NCI-H446 treated with DMSO at 0.1 percent for 48 hours (cell line): ENCODE measurements around the gene TPH1.

Source experiments
- DNase-seq: peaks from one replicate; lab custom pipeline; 2025; lab: John Stamatoyannopoulos, UW

TPH1 gene

GRCh38 chr11:18046116-18046777 is at the start of gene TPH1:
Gene TPH1, minus strand, starts transcription at chr11:18046269. Its CDS starts 5,507 bp downstream, at chr11:18040762.
- no peak for DNase-seq

- DNase-seq, result no peak
Observed at GRCh38 chr11:18093959-18094358, 47.9 kb upstream of the TPH1 start.

DNA sequence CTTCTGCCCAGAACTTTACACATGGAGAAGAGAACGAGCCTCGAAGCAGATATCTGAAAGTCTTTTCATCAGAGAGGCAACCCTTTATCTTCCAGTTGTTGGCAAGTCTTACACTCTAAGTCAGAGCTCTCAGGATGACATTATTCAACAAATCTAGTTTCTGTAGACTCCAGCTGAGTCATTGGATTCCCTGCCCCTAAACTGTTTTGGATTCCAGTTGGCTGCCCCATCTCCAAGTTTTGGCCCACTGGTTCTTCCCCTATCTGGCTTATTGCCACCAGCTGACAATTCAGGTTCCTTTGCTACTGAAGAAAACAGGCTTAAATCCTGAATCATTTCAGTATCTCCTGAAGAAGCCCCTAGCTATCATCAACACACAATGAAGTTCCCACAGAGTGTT is 45.7 kb upstream of the TPH1 start:
- no peak for DNase-seq

- DNase-seq, result no peak
Observed at GRCh38 chr11:18088966-18089365, 42.9 kb upstream of the TPH1 start.

GRCh38 chr11:18088366-18088765 is 42.3 kb upstream of the TPH1 start:
- DNase-seq, result no peak

DNA sequence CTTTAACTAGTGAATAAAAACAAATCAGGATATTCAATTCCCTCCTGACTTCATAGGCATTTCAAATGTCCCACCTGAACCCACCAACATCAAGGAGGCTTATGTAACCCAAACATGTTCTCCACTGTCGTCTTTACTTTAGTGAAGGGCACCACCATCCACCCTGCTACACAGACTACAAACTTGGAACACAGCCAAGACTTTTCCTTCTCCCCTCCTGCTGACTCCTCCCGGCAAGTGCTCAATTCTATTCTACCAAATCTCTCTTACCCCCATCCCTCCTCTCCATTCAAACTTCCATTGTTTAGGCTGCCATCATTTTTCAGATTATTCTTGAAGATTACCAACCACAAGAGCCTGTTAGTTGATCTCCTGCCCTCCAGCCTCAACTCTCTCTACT is 35.5 kb upstream of the TPH1 start:
- DNase-seq, result no peak

DNA sequence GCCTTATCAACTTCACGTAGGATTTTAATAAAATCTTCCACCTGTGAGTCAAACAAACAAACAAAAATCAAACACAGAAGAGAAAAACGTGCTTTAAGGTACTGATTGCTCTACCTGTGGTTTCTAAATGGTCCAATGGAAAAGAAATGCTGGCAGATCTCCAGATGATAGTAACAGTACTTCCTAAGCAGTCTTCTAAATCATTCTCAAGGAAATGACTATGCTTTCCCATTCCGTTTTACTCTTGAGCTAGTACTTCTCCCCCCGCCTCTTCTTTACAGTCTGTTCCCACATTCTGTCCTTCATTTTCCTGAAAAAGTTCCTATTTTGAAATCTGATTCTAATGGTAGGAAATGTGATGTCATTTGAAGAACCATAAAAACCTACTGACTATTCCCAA is 34.4 kb upstream of the TPH1 start:
- no peak for DNase-seq

GRCh38 chr11:18078909-18079308 is 32.8 kb upstream of the TPH1 start:
- DNase-seq, result no peak

- no peak for DNase-seq
Observed at GRCh38 chr11:18075444-18075843, 29.4 kb upstream of the TPH1 start.

DNA sequence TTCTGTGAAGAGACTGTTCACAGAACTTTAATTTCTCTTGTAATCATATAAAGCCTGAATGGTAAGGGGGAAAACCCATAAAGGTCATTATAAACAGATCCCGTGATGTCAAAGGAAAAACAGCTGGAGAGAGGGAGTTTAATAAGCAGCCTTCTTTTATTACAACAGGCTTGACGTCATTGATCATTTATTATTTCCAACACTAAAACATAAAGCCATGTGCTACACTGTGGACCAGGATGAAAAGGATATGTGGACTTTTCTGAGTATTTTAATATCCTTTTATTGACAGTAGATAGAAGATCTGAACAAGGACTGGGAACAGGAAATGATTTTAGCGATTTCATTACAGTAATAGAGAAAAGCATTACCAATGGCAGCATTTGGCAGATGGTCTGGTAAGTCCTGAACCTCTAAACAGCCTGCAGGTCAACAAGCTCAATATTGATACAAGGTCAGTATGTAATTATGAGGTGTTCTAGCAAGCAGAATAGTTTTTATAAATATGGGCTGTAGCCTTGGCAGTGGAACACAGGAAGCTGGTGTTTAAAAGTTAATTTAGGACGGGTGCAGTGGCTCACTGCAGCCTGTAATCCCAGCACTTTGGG is 25.1 kb upstream of the TPH1 start:
- no peak for DNase-seq

GRCh38 chr11:18067372-18067771 is 21.3 kb upstream of the TPH1 start:
- no peak for DNase-seq

- DNase-seq, result no peak
Observed at GRCh38 chr11:18066626-18067025, 20.6 kb upstream of the TPH1 start.

DNA sequence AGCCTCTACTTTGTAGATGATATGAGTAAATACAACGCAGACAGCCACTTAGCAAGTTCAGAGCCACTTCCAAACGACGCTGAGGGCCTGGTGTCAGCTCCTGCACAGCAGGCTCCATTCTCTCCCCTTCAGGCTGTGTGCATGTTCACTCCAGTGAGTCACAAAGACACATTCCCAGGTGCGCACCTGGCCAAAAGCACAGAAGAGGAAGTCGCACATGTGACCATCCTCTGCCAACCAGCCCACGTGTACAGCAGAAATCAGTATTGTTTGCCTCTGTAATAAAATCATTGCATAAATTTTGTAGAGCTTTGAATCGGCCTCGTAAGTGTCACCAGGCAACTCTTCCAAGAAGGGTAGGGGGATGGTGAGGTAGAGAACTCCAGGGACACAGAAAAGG is 19.5 kb upstream of the TPH1 start:
- DNase-seq, result no peak

GRCh38 chr11:18064450-18065054 is 18.5 kb upstream of the TPH1 start:
- DNase-seq, result no peak

DNA sequence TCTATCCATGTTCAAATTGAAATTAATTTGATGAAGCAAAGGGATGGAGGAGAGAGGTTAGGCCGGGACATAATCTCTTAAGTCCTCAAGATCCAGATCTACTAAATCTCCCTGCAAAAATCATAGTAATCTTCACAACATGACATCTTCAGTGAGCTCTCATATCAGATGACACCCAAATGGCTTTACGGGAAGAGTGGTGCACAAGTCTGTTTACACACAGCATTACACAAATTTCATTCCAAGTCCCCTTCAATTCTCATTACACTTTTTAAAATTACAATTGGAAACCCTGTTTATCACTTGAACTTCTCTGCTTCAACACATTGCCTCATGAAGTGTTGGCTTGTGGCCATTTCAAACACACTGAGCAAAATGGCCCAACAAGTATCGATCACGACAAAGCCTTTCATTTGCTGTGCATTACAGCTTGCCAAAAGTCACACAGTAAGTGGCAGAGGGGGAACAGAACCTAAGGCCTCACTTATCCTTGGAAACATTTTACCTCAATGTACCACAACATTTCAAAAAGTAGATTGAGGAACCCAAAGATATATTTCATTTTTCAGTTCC is 17.9 kb upstream of the TPH1 start:
- no peak for DNase-seq

GRCh38 chr11:18063125-18063524 is 17.1 kb upstream of the TPH1 start:
- DNase-seq, result no peak

GRCh38 chr11:18061351-18061750 is 15.3 kb upstream of the TPH1 start:
- DNase-seq, result no peak

- DNase-seq, result no peak
Observed at GRCh38 chr11:18056561-18057181, 10.6 kb upstream of the TPH1 start.

- no peak for DNase-seq
Observed at GRCh38 chr11:18054511-18055103, 8.5 kb upstream of the TPH1 start.

DNA sequence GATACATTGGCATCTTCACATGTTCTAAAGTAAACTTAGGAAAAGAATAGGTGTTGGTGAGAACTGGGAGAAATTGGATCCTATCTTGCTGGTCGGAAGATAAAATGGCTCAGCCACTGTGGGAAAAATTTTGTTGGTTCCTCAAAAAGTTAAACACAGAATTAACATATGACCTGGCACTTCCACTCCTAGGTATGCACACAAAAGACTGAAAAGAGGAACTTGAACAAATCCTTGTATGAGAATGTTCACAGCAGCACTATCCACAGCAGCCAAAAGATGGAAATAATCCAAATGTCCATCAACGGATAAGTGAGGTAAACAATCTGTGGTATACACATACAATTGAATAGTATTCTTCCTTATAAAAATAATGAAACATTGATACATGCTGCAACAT is 4.8 kb upstream of the TPH1 start:
- DNase-seq, result no peak

DNA sequence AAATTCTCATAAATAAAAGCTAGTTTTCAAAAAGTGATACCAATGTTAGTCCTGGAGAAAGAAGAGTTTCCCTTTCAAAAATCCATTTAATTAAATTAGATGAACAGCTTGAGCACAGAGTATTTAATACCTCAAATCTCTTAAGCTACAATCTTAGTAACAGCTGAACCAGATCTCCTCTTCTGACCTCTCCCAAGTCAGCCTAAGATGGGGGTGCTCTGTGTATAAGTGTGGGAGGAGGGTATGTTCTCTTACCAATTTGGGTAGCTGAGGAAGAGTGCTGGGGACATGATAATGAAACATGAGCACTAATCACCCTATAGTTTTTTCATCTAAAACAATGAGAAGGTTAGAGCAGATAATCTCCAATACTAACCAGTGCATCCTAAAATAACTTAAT is 9.6 kb downstream of the TPH1 start:
- DNase-seq, result no peak

- DNase-seq, result no peak
Observed at GRCh38 chr11:18027475-18027874, 18.6 kb downstream of the TPH1 start.

DNA sequence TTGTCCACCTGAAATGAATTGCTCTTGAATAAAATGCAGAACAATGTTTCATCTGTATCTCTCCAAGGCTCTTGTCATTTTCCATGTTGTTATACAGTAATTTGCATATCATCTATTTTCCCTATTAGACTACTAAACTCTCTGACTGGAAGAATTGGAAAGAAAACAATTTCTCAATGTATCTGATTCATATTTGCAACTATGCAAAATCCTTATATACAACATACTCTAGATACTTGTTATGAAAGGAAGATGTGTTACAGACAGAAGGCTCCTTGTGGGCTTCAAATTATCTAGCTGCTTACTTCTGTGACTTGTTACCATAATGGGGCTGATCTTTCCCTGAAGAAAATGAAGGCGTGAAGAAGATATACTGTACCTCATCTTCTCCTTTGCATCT is 23.6 kb downstream of the TPH1 start:
- DNase-seq, result no peak
